OCI-LY7 (cell line): ENCODE data around the gene TMEM94. TPM values are rescaled to one million over a fixed set of nuclear protein-coding genes. Genes with fewer than 3 reads are reported as not detected.
"Not testable (repeated sequence)": the region's sequence is repeated elsewhere in the genome, so short reads cannot be mapped to it uniquely, and the experiment has no call there.

ENCODE experiments used
- BruUV-seq: library from RNA; stranded (reverse); fragments of 400-500 nt; replicated peaks from 2 replicates; lab custom pipeline; 2021; lab: Mats Ljungman, UMichigan
- CTCF ChIA-PET: fragments of 300-600 bp; sonication (Branson Sonifier 250); formaldehyde crosslinking; loops from one replicate; lab custom pipeline; 2022; ENCODE audit warnings: antibody characterized with exemption; ENCODE audit not compliant: unreplicated experiment; lab: Charles Lee
- POLR2A ChIA-PET: fragments of 300-600 bp; sonication (Branson Sonifier 250); formaldehyde crosslinking; loops from one replicate; lab custom pipeline; 2022; ENCODE audit warnings: antibody characterized with exemption; lab: Charles Lee
- DNase-seq: peaks from one replicate; pipeline ENCODE4 v3.0.0-alpha.2; 2015; ENCODE audit warnings: low spot score
- H2AFZ ChIP-seq: fragments of 200-600 bp; sonication (generic), shearing (Covaris generic); 2 replicates; pipeline ENCODE4 v1.6.1; 2014; ENCODE audit warnings: mild to moderate bottlenecking, antibody characterized with exemption, low read length, moderate library complexity
- H3K27ac ChIP-seq: fragments of 200-600 bp; sonication (generic); 2 replicates; pipeline ENCODE4 v1.5.1; 2014; ENCODE audit warnings: mixed run types, low read depth, mild to moderate bottlenecking, moderate library complexity, low read length, inconsistent platforms; ENCODE audit not compliant: poor library complexity, severe bottlenecking
- H3K36me3 ChIP-seq: fragments of 200-600 bp; sonication (generic); 2 replicates; pipeline ENCODE4 v1.6.1; 2014; ENCODE audit warnings: mild to moderate bottlenecking, antibody characterized with exemption, low read length, moderate library complexity, mixed read lengths; ENCODE audit not compliant: insufficient read depth
- H3K4me1 ChIP-seq: fragments of 200-600 bp; sonication (generic); 2 replicates; pipeline ENCODE4 v1.5.1; 2014; ENCODE audit warnings: mild to moderate bottlenecking, low read length; ENCODE audit not compliant: insufficient read depth, poor library complexity, severe bottlenecking
- H3K4me2 ChIP-seq: fragments of 200-600 bp; sonication (generic); 2 replicates; pipeline ENCODE4 v1.6.1; 2014; ENCODE audit warnings: mild to moderate bottlenecking, low read length
- H3K4me3 ChIP-seq: fragments of 200-600 bp; sonication (generic); 2 replicates; pipeline ENCODE4 v1.5.1; 2014; ENCODE audit warnings: mild to moderate bottlenecking, low read depth, low read length; ENCODE audit not compliant: poor library complexity, severe bottlenecking
- H3K79me2 ChIP-seq: fragments of 200-600 bp; sonication (generic); 2 replicates; pipeline ENCODE4 v1.6.1; 2016; ENCODE audit warnings: low read depth, mild to moderate bottlenecking, low read length, moderate library complexity, mixed read lengths; ENCODE audit not compliant: insufficient read depth
- H3K9me2 ChIP-seq: fragments of 200-600 bp; sonication (generic); 2 replicates; pipeline ENCODE4 v1.6.1; 2016; ENCODE audit warnings: mild to moderate bottlenecking, low read length, mixed read lengths; ENCODE audit not compliant: insufficient read depth
- H3K9me3 ChIP-seq: fragments of 200-600 bp; sonication (generic); 2 replicates; pipeline ENCODE4 v1.6.1; 2014; ENCODE audit warnings: mild to moderate bottlenecking, mixed run types, low read length, mixed read lengths
- H4K20me1 ChIP-seq: fragments of 200-600 bp; sonication (generic); 2 replicates; pipeline ENCODE4 v1.6.1; 2014; ENCODE audit warnings: mild to moderate bottlenecking, antibody characterized with exemption, low read length, moderate library complexity, mixed read lengths; ENCODE audit not compliant: insufficient read depth
- EZH2phosphoT487 ChIP-seq: fragments of 200-600 bp; sonication (generic); IDR thresholded peaks from 2 replicates; pipeline ENCODE4 v1.6.1; 2018; ENCODE audit warnings: low read depth, borderline replicate concordance, mild to moderate bottlenecking, mixed run types, antibody characterized with exemption, low read length, moderate library complexity, mixed read lengths
- intact Hi-C: fragments of 100-400 bp; cut with micrococcal nuclease; formaldehyde crosslinking; loops from one replicate; pipeline ENCODE4 v1.10.0; 2022; ENCODE audit not compliant: unreplicated experiment
- total RNA-seq, 2 experiments: library from RNA; depleted of rRNA in 1 of 2; stranded (reverse); fragments of >200 nt in 1 of 2; shearing (Covaris generic) in 1 of 2; gene quantifications; 2 replicates each; pipeline ENCODE4 v1.2.3, GENCODE V29; 2014 to 2022
- TF ChIP-seq, protein P1 (sequence below): fragments of 200-600 bp; sonication (generic); conservative IDR thresholded peaks from 2 replicates; pipeline ENCODE4 v1.5.1; 2014; ENCODE audit warnings: mild to moderate bottlenecking, antibody characterized with exemption, low read length, moderate library complexity, mixed read lengths

The TMEM94 gene
- total RNA-seq, 2 experiments from 2014 or later: 60.6 to 121 TPM

DNA sequence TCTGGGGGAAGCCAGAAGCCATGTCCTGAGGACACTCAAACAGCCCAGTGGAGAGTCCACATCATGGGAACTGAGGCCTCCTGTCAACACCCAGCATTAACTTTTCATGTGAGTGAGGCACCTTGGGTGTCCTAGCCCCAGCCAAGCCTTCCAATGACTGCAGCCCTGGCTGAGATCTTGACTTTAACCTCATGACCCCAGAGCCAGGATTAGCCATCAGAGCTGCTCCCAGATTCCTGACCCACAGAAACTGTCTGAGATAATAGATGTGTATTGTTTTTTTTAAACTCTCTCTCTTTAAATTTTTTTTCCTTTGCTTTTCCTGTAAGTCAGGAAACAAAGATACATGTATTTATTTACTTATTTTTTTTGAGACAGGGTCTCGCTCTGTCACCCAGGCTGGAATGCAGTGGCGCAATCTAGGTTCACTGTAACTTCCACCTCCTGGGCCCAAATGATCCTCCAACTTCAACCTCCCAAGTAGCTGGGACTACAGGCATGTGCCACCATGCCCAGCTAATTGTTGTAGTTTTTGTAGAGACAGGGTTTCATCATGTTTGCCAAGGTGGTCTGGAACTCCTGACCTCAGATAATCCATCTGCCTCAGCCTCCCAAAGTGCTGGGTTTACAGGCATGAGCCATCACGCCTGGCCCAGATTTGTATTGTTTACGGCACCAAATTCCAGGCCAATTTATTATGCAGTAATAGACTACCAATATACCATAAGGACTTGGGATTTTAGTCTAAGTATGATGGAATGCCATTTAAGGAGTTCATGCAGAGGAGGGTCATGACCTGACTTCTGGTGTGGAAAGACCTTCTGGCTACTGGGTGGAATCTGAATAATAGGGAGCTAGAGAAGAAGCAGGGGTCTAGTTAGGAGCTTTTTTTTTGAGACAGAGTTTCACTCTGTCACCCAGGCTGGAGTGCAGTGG, 14.0 kb upstream of the TMEM94 start:
- no TSS peak for BruUV-seq
- no peaks in the 10 kb centered on the region for H3K9me2 ChIP-seq
- ChIA-PET CTCF (no interaction called here), POLR2A (interaction anchor here (0.5 to 0.7 kb wide), 2 partner anchors 129 to 214 kb away, joined by 3 to 5 read pairs; no protein-coding TSS in a partner anchor)
- intact Hi-C loops: no loop called here
- H3K36me3 ChIP-seq: no peaks in the 10 kb centered on the region
- TF ChIP-seq, protein P1, sequence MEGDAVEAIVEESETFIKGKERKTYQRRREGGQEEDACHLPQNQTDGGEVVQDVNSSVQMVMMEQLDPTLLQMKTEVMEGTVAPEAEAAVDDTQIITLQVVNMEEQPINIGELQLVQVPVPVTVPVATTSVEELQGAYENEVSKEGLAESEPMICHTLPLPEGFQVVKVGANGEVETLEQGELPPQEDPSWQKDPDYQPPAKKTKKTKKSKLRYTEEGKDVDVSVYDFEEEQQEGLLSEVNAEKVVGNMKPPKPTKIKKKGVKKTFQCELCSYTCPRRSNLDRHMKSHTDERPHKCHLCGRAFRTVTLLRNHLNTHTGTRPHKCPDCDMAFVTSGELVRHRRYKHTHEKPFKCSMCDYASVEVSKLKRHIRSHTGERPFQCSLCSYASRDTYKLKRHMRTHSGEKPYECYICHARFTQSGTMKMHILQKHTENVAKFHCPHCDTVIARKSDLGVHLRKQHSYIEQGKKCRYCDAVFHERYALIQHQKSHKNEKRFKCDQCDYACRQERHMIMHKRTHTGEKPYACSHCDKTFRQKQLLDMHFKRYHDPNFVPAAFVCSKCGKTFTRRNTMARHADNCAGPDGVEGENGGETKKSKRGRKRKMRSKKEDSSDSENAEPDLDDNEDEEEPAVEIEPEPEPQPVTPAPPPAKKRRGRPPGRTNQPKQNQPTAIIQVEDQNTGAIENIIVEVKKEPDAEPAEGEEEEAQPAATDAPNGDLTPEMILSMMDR: no peak
- TF ChIP-seq EZH2phosphoT487: no peak
- H3K4me1 ChIP-seq: no peaks in the 10 kb centered on the region
- H4K20me1 ChIP-seq: no peaks in the 10 kb centered on the region
- no peaks in the 10 kb centered on the region for H3K79me2 ChIP-seq
- H2AFZ ChIP-seq: no peak overlapping the region
- no peak overlapping the region for H3K4me3 ChIP-seq
- no peak overlapping the region for H3K27ac ChIP-seq
- no peak overlapping the region for H3K4me2 ChIP-seq
- H3K9me3 ChIP-seq: no peaks in the 10 kb centered on the region
- DNase-seq: no peak

DNA sequence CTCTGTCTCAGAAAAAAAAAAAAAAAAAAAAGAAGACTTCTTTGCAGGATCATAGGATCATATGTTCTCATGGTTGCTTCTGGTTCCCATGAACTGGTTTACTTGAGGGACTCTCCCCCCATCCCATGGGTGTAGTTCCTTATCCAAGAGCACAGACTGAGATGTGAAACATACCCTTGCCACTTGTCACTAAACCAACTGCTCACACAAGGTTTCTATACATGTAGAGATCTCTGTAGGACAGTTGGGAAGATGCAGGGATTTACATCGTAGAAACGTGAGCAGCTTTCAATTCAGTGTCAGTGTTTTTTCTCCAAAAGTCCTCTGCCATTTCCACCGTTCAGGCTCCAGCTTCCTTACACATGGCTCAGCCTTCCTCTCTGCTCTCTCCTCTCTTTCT, 11.1 kb upstream of the TMEM94 start:
- H3K4me1 ChIP-seq: no peaks in the 10 kb centered on the region
- no peak overlapping the region for H2AFZ ChIP-seq
- H3K36me3 ChIP-seq: no peaks in the 10 kb centered on the region
- TF ChIP-seq, protein P1: no peak
- TF ChIP-seq EZH2phosphoT487: no peak
- no peak overlapping the region for H3K4me3 ChIP-seq
- DNase-seq: no peak
- no peaks in the 10 kb centered on the region for H3K9me2 ChIP-seq
- H3K9me3 ChIP-seq: no peaks in the 10 kb centered on the region
- no peak overlapping the region for H3K4me2 ChIP-seq
- BruUV-seq: no TSS peak
- no peaks in the 10 kb centered on the region for H4K20me1 ChIP-seq
- POLR2A ChIA-PET: interaction anchor here (1.3 to 1.8 kb wide), 2 partner anchors 19 to 20 kb away, joined by 3 read pairs; no protein-coding TSS in a partner anchor
- CTCF ChIA-PET: no interaction called here
- intact Hi-C loops: no loop called here
- H3K79me2 ChIP-seq: no peaks in the 10 kb centered on the region
- no peak overlapping the region for H3K27ac ChIP-seq

DNA sequence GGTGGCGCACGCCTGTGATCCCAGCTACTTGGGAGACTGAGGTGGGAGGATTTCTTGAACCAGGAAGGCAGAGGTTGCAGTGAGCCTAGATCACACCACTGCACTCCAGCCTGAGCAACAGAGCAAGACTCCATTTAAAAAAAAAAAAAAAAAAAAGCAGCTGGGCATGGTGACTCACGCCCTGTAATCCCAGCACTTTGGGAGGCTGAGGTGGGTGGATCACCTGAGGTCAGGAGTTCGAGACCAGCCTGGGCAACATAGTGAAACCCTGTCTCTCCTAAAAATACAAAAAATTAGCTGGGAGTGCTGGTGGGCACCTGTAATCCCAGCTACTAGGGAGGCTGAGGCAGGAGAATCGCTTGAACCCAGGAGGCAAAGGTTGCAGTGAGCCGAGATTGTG, 10.5 kb upstream of the TMEM94 start:
- H3K79me2 ChIP-seq, H3K27ac ChIP-seq, H4K20me1 ChIP-seq, H3K4me1 ChIP-seq, DNase-seq, H3K4me2 ChIP-seq, H2AFZ ChIP-seq, H3K36me3 ChIP-seq, intact Hi-C loops, H3K4me3 ChIP-seq, H3K9me2 ChIP-seq, BruUV-seq, CTCF ChIA-PET, H3K9me3 ChIP-seq: not testable (repeated sequence)
- POLR2A ChIA-PET: interaction anchor here (0.6 to 3.1 kb wide), 5 partner anchors 11 to 514 kb away, joined by 3 to 11 read pairs (median 3); partner anchors contain the start of gene TMEM94
